Measurements from ENCODE around the gene TTLL5. TPM values are rescaled to one million over a fixed set of nuclear protein-coding genes. Genes with fewer than 3 reads are reported as not detected.

The TTLL5 gene
- total and polyA plus RNA-seq, 2 of the 4 experiments (the other 2 are of a cell fraction): 11.9 to 16.7 TPM

- BruUV-seq (replicated peaks): no TSS peak
- no CpG with 5 or more reads among the region's 6 CpGs for WGBS, 2 experiments (ENCODE audit: extremely low coverage in 2 of 2, insufficient read length in 1 of 2)
These were observed 325.4 kb downstream of the TTLL5 start for GRCh38 chr14:75986439-75986765.

More at GRCh38 chr14:75986439-75986765, 325.4 kb downstream of the TTLL5 start:
- H2BK5ac ChIP-seq (ENCODE audit: low read depth, low read length, poor library complexity, severe bottlenecking): no peak overlapping the region
- dilution Hi-C loops (cut with HindIII; ENCODE audit: low sequenced_read_pairs, unreplicated experiment) (no loop called here), intact Hi-C loops (cut with micrococcal nuclease) (no loop called here), in situ Hi-C loops (cut with MboI; ENCODE audit: low sequenced_read_pairs) (loop anchor here (10.0 to 25.0 kb wide), 3 partner anchors 192 to 1076 kb away; partner anchors contain the start of gene FLVCR2)
- H4K8ac ChIP-seq (ENCODE audit: low read depth in 2 of 2, low read length in 2 of 2): peak overlapping the region; percentile 67 to 76
- H3K9ac ChIP-seq (ENCODE audit: low read depth, low read length): peak overlapping the region; percentile 79
- H2AK5ac ChIP-seq (ENCODE audit: low read depth, low read length): peak overlapping the region; percentile 66; the same call in 1 of the 2 replicates
- H3K56ac ChIP-seq (ENCODE audit: extremely low read depth, insufficient read depth, low read length): peak overlapping the region; percentile 32; the same call in 1 of the 2 replicates
- ChIA-PET POLR2A (ENCODE audit: unreplicated experiment) (no interaction called here), CTCF (interaction anchor here (0.7 to 2.2 kb wide), 3 partner anchors 80 to 277 kb away, joined by 3 to 6 read pairs (median 6); no protein-coding TSS in a partner anchor)
- H4K5ac ChIP-seq (ENCODE audit: low read depth, low read length): no peak overlapping the region
- H3K27ac ChIP-seq (ENCODE audit: insufficient read depth, low read length): peak overlapping the region; percentile 55
- H2AK9ac ChIP-seq (replicated peaks; ENCODE audit: low read depth, low read length, poor library complexity): no peak overlapping the region
- no peak overlapping the region for H2BK120ac ChIP-seq (ENCODE audit: low read depth, low read length)
- H3K9me1 ChIP-seq (ENCODE audit: insufficient read depth, low read length): peaks cover 1% of the 10 kb centered on the region; the same call in 1 of the 2 replicates
- H2BK20ac ChIP-seq (ENCODE audit: low read depth, low read length): no peak overlapping the region
- TF ChIP-seq RCOR1 (IDR thresholded peaks at IDR 0.05; ENCODE audit: insufficient replicate concordance, low read length) (no peak), RAD21 (IDR thresholded peaks at IDR 0.05; ENCODE audit: low read length) (no peak), RFX5 (IDR thresholded peaks at IDR 0.05; ENCODE audit: low read depth, low read length) (no peak), MAFK (IDR thresholded peaks at IDR 0.05; ENCODE audit: low read depth, low read length) (no peak), MAZ (IDR thresholded peaks at IDR 0.05; ENCODE audit: borderline replicate concordance, low read depth, low read length) (no peak), CEBPB (IDR thresholded peaks at IDR 0.05; ENCODE audit: low read depth, low read length) (no peak)
- no peak for DNase-seq
- peaks cover 14% of the 10 kb centered on the region for H3K36me3 ChIP-seq (ENCODE audit: control insufficient read depth, insufficient read depth, low read length)
- peaks cover 1% of the 10 kb centered on the region for H3K4me1 ChIP-seq (ENCODE audit: control insufficient read depth, insufficient read depth, low read length)
- no peak for ATAC-seq (ENCODE audit: low read depth)
- H3K14ac ChIP-seq (replicated peaks; ENCODE audit: low read depth, low read length): peak overlapping the region; percentile 87
- H3K27me3 ChIP-seq (ENCODE audit: control insufficient read depth, insufficient read depth, low read length): no peaks in the 10 kb centered on the region
- H3K9me3 ChIP-seq (ENCODE audit: control insufficient read depth, insufficient read depth, low read length): no peaks in the 10 kb centered on the region
- no peak overlapping the region for H4K91ac ChIP-seq (ENCODE audit: insufficient read depth, low read depth, low read length)
- no peak overlapping the region; the same call in 1 of the 2 replicates for H3K18ac ChIP-seq (ENCODE audit: low read depth, low read length)
- H3K4me2 ChIP-seq (ENCODE audit: low read depth, low read length): peak overlapping the region; percentile 88
- no peak overlapping the region for H2BK15ac ChIP-seq (ENCODE audit: low read depth, low read length)
- peak overlapping the region; percentile 96 for H2AFZ ChIP-seq (replicated peaks; ENCODE audit: low read length, poor library complexity)
- H3K23ac ChIP-seq (ENCODE audit: low read depth, low read length): peak overlapping the region; percentile 46
- H3K79me1 ChIP-seq (ENCODE audit: low read depth in 1 of 2, low read length in 2 of 2): peaks cover 7 to 15% of the 10 kb centered on the region in 2 experiments
- peak overlapping the region; percentile 56 for H3K4me3 ChIP-seq (ENCODE audit: insufficient read depth, low read depth, low read length)
- H3K4ac ChIP-seq (ENCODE audit: low read depth, low read length): no peak overlapping the region
- H4K20me1 ChIP-seq (ENCODE audit: insufficient read depth, low read length): no peaks in the 10 kb centered on the region; the same call in 1 of the 2 replicates
